Ascending aorta (tissue), 2 donors: Measurements from ENCODE around the gene P2RX2. TPM values are rescaled to one million over a fixed set of nuclear protein-coding genes. Genes with fewer than 3 reads are reported as not detected.

Experiments used
- DNase-seq, 2 donors: peaks; one replicate each; pipeline ENCODE4 v3.0.0-alpha.2; 2019; ENCODE audit warnings: low spot score in 2 of 2
- H3K27ac ChIP-seq, 2 donors: fragments of 200-600 bp; sonication (generic); one replicate each; pipeline ENCODE4 v1.5.1; 2016 to 2017; ENCODE audit warnings: mild to moderate bottlenecking in 1 of 2
- H3K27me3 ChIP-seq: fragments of 200-600 bp; sonication (generic); one replicate; pipeline ENCODE4 v1.5.1; 2017
- H3K36me3 ChIP-seq, 2 donors: fragments of 200-600 bp; sonication (generic); one replicate each; pipeline ENCODE4 v1.5.1; 2016
- H3K4me1 ChIP-seq, 2 donors: fragments of 200-600 bp; sonication (generic); one replicate each; pipeline ENCODE4 v1.5.1; 2016 to 2017; ENCODE audit warnings: mild to moderate bottlenecking in 1 of 2
- H3K4me3 ChIP-seq, 2 donors: fragments of 200-600 bp; sonication (generic); one replicate each; pipeline ENCODE4 v1.5.1; 2016 to 2017; ENCODE audit warnings: mild to moderate bottlenecking in 1 of 2
- H3K9me3 ChIP-seq, 2 donors: fragments of 200-600 bp; sonication (generic); one replicate each; pipeline ENCODE4 v1.5.1; 2016
- CTCF ChIP-seq, 3 experiments: fragments of 200-600 bp in 2 of 3; fragments of 450-650 bp in 1 of 3; sonication (generic) in 2 of 3; IDR thresholded peaks; one replicate each; pipeline ENCODE4 v1.5.1; 2016 to 2019; ENCODE audit warnings: antibody characterized with exemption in 3 of 3, mild to moderate bottlenecking in 1 of 3, moderate library complexity in 1 of 3
- intact Hi-C: fragments of 100-400 bp; cut with DNase I; formaldehyde crosslinking; loops from one replicate; pipeline ENCODE4 v1.15.1; 2023
- total RNA-seq: library from RNA; depleted of rRNA; stranded (reverse); fragments of >200 nt; gene quantifications from one replicate; pipeline ENCODE4 v1.1.0, GENCODE V29; 2016

Gene P2RX2
- total RNA-seq, 1 donor from 2014 or later, result not detected

- Histone ChIP-seq H3K36me3 (peaks cover 80 to 94% of the 10 kb centered on the region in 2 donors), H3K4me1 (no peaks in the 10 kb centered on the region), H3K9me3 (no peaks in the 10 kb centered on the region), H3K27ac (no peak overlapping the region), H3K27me3 (no peaks in the 10 kb centered on the region), H3K4me3 (no peak overlapping the region)
- TF ChIP-seq CTCF (IDR thresholded peaks at IDR 0.05), result no peak
- intact Hi-C loops, result no loop called here
- DNase-seq, result no peak
Observed at GRCh38 chr12:132665794-132666193, 47.2 kb downstream of the P2RX2 start.

GRCh38 chr12:132668191-132669088 lies 49.9 kb downstream of the P2RX2 start:
- DNase-seq, result no peak
- intact Hi-C loops, result no loop called here

GRCh38 chr12:132669166-132669879 lies 50.7 kb downstream of the P2RX2 start:
- intact Hi-C loops, result no loop called here
- Histone ChIP-seq H3K27me3 (no peaks in the 10 kb centered on the region), H3K4me3 (no peak overlapping the region), H3K27ac (no peak overlapping the region), H3K4me1 (no peaks in the 10 kb centered on the region), H3K9me3 (no peaks in the 10 kb centered on the region), H3K36me3 (peaks cover 73 to 88% of the 10 kb centered on the region in 2 donors)
- no peak for DNase-seq
- no peak for TF ChIP-seq CTCF (IDR thresholded peaks at IDR 0.05)

More at GRCh38 chr12:132668191-132669088, 49.9 kb downstream of the P2RX2 start:
- Histone ChIP-seq H3K9me3 (no peaks in the 10 kb centered on the region), H3K4me1 (no peaks in the 10 kb centered on the region), H3K4me3 (no peak overlapping the region), H3K27ac (no peak overlapping the region), H3K36me3 (peaks cover 75 to 90% of the 10 kb centered on the region in 2 donors), H3K27me3 (no peaks in the 10 kb centered on the region)
- TF ChIP-seq CTCF (IDR thresholded peaks at IDR 0.05), result no peak

Other genes starting within 250 kb of the P2RX2 start
- 40.7 TPM for gene FBRSL1, start 128.6 kb upstream of the P2RX2 start, total RNA-seq
- not detected for gene LRCOL1, start 8.2 kb upstream of the P2RX2 start, total RNA-seq
- 115 TPM for gene POLE, start 68.6 kb downstream of the P2RX2 start, total RNA-seq
- 18.8 TPM for gene PXMP2, start 68.8 kb downstream of the P2RX2 start, total RNA-seq
- 41.2 TPM for gene PGAM5, start 92.1 kb downstream of the P2RX2 start, total RNA-seq
- 54.2 TPM for gene ANKLE2, start 143.1 kb downstream of the P2RX2 start, total RNA-seq
- 173 TPM for gene GOLGA3, start 210.1 kb downstream of the P2RX2 start, total RNA-seq